ENCODE results near the gene CAMK2N2. TPM values are rescaled to one million over a fixed set of nuclear protein-coding genes. Genes with fewer than 3 reads are reported as not detected.

Gene CAMK2N2
- total RNA-seq (2014; rRNA removed; shearing (Covaris generic); ENCODE audit: low replicate concordance): not detected in 2 replicates

GRCh38 chr3:184261270-184261853 is at the start of gene CAMK2N2:
TSS of gene CAMK2N2 (minus strand) at chr3:184261553. CDS start at chr3:184261285, 268 bp downstream.
- in situ Hi-C loops (cut with HindIII; ENCODE audit: low pct_unique_long_range_greater_than_20kb, low sequenced_read_pairs): no loop called here
- peak; percentile 67 for DNase-seq (ENCODE audit: low read depth)

DNA sequence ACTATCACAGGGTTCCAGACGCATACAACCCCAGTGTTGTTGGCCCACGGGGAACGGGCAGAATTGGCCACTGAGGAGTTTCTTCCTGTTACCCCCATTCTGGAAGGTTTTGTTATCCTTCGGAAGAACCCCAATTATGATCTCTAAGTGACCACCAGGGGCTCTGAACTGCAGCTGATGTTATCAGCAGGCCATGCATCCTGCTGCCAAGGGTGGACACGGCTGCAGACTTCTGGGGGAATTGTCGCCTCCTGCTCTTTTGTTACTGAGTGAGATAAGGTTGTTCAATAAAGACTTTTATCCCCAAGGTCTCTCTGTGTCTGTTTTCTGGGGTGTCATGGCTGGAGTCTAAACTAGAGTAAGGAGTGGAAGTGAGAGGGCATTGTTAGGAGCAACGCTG is 47.4 kb upstream of the CAMK2N2 start:
- no peak for DNase-seq (ENCODE audit: low read depth)
- in situ Hi-C loops (cut with HindIII; ENCODE audit: low pct_unique_long_range_greater_than_20kb, low sequenced_read_pairs): no loop called here

DNA sequence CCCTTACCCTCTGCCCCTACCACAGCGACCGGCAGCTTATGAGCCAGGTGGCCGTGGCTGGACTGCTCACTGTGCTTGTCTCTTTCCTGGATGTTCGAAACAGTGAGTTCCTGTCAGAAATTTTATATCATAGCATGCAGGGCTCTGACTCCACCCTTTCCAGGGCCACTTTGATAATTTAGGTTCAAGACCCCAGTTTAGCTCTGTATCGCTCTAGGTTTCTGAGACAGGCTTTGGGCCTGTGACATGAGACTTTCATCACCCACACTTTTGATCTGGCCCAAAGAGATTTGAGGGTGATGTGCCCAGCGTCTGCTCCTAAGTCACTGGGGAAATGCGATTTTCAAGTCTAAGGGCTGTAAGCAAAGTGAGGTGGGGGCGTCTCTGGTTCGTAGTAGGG is 46.6 kb upstream of the CAMK2N2 start:
- no peak for DNase-seq (ENCODE audit: low read depth)

DNA sequence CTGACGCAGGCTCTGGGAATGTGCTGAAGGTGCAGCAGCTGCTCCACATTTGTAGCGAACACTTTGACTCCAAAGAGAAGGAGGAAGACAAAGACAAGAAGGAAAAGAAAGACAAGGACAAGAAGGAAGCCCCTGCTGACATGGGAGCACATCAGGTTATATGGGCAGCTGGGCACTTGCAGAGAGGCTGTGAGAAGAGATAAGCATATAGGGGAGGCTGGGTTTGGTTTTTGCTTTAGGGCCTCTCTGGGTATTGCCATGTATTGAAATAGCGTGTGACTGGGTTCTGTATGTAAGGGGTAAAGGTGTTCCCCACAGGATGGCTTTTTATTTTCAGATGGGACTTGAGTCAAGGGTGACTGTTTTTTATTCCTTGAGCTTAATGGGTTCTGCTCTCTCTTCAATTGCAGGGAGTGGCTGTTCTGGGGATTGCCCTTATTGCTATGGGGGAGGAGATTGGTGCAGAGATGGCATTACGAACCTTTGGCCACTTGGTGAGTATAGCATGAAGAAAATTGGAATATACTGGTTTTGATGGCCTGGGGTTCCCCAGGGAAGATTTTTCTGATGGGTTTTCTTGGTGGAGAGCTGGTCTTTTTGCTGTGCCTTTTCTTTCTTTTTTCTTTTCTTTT is 45.1 kb upstream of the CAMK2N2 start:
- in situ Hi-C loops (cut with HindIII; ENCODE audit: low pct_unique_long_range_greater_than_20kb, low sequenced_read_pairs): no loop called here
- DNase-seq (ENCODE audit: low read depth): no peak

More for the DNA sequence above, 46.6 kb upstream of the CAMK2N2 start:
- in situ Hi-C loops (cut with HindIII; ENCODE audit: low pct_unique_long_range_greater_than_20kb, low sequenced_read_pairs): no loop called here

DNA sequence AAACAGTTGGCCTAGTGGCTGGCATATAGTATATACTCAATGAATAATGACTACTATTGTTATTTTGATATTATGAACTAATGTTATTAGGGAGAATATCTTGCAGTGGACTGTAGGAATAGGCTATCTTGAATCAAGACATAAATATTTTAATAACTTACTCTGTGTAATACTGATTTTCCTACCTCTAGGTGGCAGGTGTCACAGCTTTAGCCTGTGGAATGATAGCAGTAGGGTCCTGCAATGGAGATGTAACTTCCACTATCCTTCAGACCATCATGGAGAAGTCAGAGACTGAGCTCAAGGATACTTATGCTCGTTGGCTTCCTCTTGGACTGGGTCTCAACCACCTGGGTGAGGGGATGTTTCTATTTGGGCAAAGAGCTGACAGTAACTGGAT is 44.2 kb upstream of the CAMK2N2 start:
- in situ Hi-C loops (cut with HindIII; ENCODE audit: low pct_unique_long_range_greater_than_20kb, low sequenced_read_pairs): no loop called here
- no peak for DNase-seq (ENCODE audit: low read depth)

DNA sequence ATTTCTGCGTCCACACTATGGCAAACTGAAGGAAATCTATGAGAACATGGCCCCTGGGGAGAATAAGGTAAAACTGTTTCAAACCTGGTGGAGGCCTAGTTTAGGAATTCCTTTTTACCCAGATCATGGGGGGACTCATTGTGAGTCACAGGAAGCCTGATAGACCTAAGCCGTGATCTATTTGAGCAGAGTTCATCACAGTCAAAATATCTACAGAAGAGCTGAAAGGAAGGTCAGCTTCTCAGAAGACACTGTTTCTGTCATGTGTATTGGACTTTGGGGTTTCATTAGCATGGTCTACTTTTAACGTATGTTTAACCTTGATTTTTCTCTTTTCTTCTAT is 39.0 kb upstream of the CAMK2N2 start:
- in situ Hi-C loops (cut with HindIII; ENCODE audit: low pct_unique_long_range_greater_than_20kb, low sequenced_read_pairs): no loop called here
- no peak for DNase-seq (ENCODE audit: low read depth)

GRCh38 chr3:184299488-184300377 is 38.4 kb upstream of the CAMK2N2 start:
- no peak for DNase-seq (ENCODE audit: low read depth)
- in situ Hi-C loops (cut with HindIII; ENCODE audit: low pct_unique_long_range_greater_than_20kb, low sequenced_read_pairs): no loop called here

- in situ Hi-C loops (cut with HindIII; ENCODE audit: low pct_unique_long_range_greater_than_20kb, low sequenced_read_pairs): no loop called here
- DNase-seq (ENCODE audit: low read depth): peak; percentile 91
Observed at GRCh38 chr3:184298759-184299487, 37.6 kb upstream of the CAMK2N2 start, which contains the start of gene PSMD2. TSS of gene PSMD2 (plus strand) at chr3:184299241. CDS start at chr3:184299267, 26 bp downstream.

- in situ Hi-C loops (cut with HindIII; ENCODE audit: low pct_unique_long_range_greater_than_20kb, low sequenced_read_pairs): no loop called here
- no peak for DNase-seq (ENCODE audit: low read depth)
Observed at GRCh38 chr3:184296616-184297015, 35.3 kb upstream of the CAMK2N2 start.

DNA sequence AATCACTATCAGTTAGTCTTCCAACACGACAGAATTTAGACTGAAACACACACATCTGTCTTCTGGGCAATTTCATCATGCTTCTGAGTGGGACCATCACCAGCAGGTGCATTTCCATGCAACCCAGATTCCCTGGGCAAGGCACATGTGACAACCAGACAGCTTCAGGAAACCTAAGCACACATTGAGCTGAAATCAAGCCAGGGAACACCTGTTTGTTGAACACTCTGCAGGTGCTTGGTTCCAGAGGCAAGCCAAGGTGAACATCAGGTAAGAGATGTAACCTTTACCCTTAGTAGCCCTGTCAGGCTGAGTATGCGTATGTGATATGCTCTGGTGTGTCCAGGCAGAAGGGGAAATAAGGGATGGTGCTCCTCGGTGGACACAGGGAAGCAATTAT is 34.4 kb upstream of the CAMK2N2 start:
- no peak for DNase-seq (ENCODE audit: low read depth)
- in situ Hi-C loops (cut with HindIII; ENCODE audit: low pct_unique_long_range_greater_than_20kb, low sequenced_read_pairs): no loop called here

DNA sequence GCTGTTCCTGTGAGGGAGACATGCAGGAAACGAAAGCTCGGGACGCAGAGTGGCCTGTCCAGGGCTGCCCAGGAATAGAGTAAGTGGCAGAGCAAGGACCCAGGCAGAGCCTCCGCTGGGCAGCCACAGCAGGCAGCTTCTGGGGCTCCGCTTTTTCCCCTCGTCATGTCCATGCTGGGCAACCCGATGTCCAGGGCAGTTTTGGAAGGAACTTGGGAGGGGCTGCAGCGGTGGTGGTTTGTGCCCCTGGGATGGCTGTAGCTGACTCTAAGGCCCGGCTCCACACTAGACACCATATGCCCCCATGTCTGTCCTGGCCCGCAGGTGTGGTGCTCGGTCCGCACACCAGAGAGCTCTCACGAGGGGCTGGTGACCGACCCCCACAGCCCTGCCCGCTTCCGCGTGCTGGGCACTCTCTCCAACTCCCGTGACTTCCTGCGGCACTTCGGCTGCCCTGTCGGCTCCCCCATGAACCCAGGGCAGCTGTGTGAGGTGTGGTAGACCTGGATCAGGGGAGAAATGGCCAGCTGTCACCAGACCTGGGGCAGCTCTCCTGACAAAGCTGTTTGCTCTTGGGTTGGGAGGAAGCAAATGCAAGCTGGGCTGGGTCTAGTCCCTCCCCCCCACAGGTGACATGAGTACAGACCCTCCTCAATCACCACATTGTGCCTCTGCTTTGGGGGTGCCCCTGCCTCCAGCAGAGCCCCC is 30.5 kb upstream of the CAMK2N2 start:
- DNase-seq (ENCODE audit: low read depth): no peak
- in situ Hi-C loops (cut with HindIII; ENCODE audit: low pct_unique_long_range_greater_than_20kb, low sequenced_read_pairs): no loop called here

DNA sequence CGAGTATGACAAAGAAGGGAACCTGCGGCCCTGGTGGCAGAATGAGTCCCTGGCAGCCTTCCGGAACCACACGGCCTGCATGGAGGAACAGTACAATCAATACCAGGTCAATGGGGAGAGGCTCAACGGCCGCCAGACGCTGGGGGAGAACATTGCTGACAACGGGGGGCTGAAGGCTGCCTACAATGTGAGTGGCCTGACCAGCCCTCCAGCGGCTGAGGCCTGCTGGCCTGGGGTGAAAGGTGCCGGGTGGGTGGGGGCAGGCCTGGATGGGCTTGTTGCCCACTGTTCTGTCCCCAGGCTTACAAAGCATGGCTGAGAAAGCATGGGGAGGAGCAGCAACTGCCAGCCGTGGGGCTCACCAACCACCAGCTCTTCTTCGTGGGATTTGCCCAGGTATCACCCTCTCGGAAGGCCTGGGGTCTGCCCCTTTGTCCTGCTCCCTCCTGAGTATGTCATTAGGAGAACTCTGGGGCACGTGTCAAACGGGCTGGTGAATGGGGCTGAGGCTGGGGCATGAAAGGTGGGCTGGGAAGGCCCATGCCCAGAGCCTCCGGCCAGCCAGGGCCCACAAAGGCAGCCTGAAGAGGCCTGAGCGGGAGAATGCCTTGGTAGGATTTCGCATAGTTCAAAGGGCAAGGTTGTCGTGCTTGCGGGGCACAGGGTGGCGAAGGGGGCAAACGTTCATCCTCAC is 29.8 kb upstream of the CAMK2N2 start:
- no peak for DNase-seq (ENCODE audit: low read depth)
- in situ Hi-C loops (cut with HindIII; ENCODE audit: low pct_unique_long_range_greater_than_20kb, low sequenced_read_pairs): no loop called here

DNA sequence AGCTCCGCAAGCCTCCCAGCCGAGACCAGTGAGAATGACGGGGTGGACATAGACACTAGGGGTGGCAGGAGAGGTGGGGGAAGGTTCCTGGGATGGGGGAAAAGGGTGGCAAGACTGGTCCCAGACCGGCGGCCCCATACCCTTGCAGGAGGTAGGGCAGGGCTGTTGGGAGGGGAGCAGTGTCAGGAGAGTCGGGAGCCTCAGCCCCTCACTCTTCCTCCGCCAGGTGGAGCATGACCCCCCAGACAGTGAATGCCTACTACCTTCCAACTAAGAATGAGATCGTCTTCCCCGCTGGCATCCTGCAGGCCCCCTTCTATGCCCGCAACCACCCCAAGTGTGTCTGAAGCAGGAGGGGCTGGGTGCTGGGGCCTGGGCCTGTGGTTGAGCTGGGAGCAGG is 29.0 kb upstream of the CAMK2N2 start:
- in situ Hi-C loops (cut with HindIII; ENCODE audit: low pct_unique_long_range_greater_than_20kb, low sequenced_read_pairs): no loop called here
- no peak for DNase-seq (ENCODE audit: low read depth)

GRCh38 chr3:184289426-184289938 is 28.1 kb upstream of the CAMK2N2 start:
- in situ Hi-C loops (cut with HindIII; ENCODE audit: low pct_unique_long_range_greater_than_20kb, low sequenced_read_pairs): no loop called here
- DNase-seq (ENCODE audit: low read depth): peak; percentile 33

- in situ Hi-C loops (cut with HindIII; ENCODE audit: low pct_unique_long_range_greater_than_20kb, low sequenced_read_pairs): no loop called here
Observed at GRCh38 chr3:184284696-184285095, 23.3 kb upstream of the CAMK2N2 start.

GRCh38 chr3:184283681-184284080 is 22.3 kb upstream of the CAMK2N2 start:
- DNase-seq (ENCODE audit: low read depth): no peak
- in situ Hi-C loops (cut with HindIII; ENCODE audit: low pct_unique_long_range_greater_than_20kb, low sequenced_read_pairs): no loop called here

More at GRCh38 chr3:184284696-184285095, 23.3 kb upstream of the CAMK2N2 start:
- peak; percentile 60 for DNase-seq (ENCODE audit: low read depth)

DNA sequence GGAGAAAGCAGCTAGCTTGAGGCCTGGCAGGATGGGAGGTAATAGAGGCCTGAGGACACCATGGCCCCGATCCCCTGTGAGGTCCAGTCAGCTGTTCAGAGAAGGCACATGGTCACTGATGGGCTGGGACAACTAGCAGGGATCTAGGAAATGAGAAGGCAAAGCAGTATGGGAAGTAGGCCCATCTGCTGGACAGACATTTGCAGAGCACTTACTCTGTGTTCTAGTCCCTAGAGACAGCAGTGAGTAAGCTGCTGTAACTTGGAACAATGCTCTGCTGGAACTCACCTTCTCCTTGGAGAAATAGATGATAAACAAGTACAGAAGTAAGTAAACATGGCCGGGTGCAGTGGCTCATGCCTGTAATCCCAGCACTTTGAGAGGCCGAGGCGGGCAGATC is 21.6 kb upstream of the CAMK2N2 start:
- DNase-seq (ENCODE audit: low read depth): no peak
- in situ Hi-C loops (cut with HindIII; ENCODE audit: low pct_unique_long_range_greater_than_20kb, low sequenced_read_pairs): no loop called here

All from Caki2 (cell line).